Muscle layer of colon (tissue), 2 donors: ENCODE data around the gene EVX1.

Experiments used
- H3K27ac ChIP-seq: one replicate; pipeline ENCODE4 v1.7.0; 2013; ENCODE audit warnings: low read depth, mild to moderate bottlenecking, low read length, moderate library complexity
- H3K27me3 ChIP-seq, 2 donors: one replicate each; pipeline ENCODE4 v1.7.0; 2013; ENCODE audit warnings: low read length in 2 of 2, mild to moderate bottlenecking in 2 of 2; ENCODE audit not compliant: insufficient read depth in 2 of 2, control insufficient read depth in 1 of 2
- H3K36me3 ChIP-seq: one replicate; pipeline ENCODE4 v1.7.0; 2013; ENCODE audit warnings: mild to moderate bottlenecking, low read length; ENCODE audit not compliant: insufficient read depth
- H3K4me1 ChIP-seq: one replicate; pipeline ENCODE4 v1.7.0; 2013; ENCODE audit warnings: mild to moderate bottlenecking, low read length; ENCODE audit not compliant: insufficient read depth
- H3K4me3 ChIP-seq, 2 donors: one replicate each; pipeline ENCODE4 v1.7.0; 2013; ENCODE audit warnings: low read length in 2 of 2, low read depth in 1 of 2, mild to moderate bottlenecking in 1 of 2, moderate library complexity in 1 of 2
- H3K9ac ChIP-seq: one replicate; pipeline ENCODE4 v1.7.0; 2013; ENCODE audit warnings: low read length
- H3K9me3 ChIP-seq: one replicate; pipeline ENCODE4 v1.7.0; 2013; ENCODE audit warnings: mild to moderate bottlenecking, low read length
- donor health status: abdominal sarcoma.
- donor health status: Adenocarcinoma of cecum.

EVX1 gene

DNA sequence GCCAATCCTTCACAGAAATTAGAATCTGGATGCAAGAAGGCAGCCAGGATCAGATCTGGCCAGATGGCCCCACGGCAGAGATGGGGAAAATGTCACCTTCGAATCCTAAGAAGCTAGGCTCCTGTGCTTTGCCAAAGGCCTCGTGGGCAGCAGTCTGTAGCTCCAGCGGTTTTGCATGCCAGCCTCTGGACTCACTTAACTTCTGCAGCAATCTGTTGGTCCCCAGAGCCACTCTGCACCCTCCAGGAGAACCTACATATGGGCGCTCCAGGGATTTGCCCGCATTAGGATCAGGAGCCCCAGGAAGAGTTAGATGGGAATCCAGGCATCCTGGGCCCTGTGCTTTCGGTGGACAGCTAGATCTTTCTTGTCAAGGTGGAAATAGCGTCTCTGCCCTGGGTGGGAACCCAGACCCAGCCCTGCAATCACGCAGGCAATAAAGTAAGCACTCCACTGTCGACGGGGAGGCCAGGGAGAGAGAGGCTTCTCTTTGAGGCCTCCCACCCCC, 32.6 kb upstream of the EVX1 start:
- Histone ChIP-seq H3K4me3 (no peak overlapping the region), H3K9me3 (no peaks in the 10 kb centered on the region), H3K27ac (no peak overlapping the region), H3K9ac (no peak overlapping the region), H3K4me1 (peaks cover 27% of the 10 kb centered on the region), H3K27me3 (peaks cover 76 to 96% of the 10 kb centered on the region in 2 donors), H3K36me3 (no peaks in the 10 kb centered on the region)

DNA sequence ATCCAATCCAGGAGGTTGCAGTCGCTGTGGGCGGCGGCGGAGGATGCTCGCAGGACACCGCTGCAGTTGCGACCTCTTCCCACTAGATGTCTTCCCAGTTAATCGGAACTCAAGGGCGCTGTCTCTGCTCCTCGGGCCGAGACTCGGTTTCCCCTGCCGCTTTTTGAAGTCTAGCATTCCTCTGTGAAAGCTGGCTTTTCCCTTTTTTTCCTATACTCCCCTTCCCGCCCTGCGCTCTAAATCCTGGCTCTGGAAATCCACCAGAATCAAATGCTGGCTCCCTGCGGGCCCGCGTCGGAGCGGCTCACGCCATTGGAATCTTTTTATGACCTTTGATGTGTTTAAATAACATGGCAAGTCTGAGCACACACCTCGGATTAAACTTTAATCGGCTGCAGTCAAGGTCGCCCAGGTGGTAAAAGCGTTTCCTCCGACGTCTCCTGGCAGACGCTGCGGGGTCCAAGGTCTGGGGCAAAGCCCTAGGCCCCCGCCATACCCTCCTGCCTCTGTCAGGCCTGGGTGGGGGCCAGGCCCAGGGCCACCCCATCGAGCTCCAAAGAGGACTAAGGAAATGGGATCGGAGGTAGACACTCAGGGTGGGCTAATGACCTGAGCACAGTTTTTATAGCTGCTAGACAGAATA, 32.0 kb upstream of the EVX1 start:
- Histone ChIP-seq H3K9me3 (no peaks in the 10 kb centered on the region), H3K4me3 (peak overlapping the region in 1 of 2 donors; percentile 61), H3K36me3 (no peaks in the 10 kb centered on the region), H3K4me1 (peaks cover 22% of the 10 kb centered on the region), H3K27me3 (peaks cover 70 to 90% of the 10 kb centered on the region in 2 donors), H3K9ac (no peak overlapping the region), H3K27ac (no peak overlapping the region)

DNA sequence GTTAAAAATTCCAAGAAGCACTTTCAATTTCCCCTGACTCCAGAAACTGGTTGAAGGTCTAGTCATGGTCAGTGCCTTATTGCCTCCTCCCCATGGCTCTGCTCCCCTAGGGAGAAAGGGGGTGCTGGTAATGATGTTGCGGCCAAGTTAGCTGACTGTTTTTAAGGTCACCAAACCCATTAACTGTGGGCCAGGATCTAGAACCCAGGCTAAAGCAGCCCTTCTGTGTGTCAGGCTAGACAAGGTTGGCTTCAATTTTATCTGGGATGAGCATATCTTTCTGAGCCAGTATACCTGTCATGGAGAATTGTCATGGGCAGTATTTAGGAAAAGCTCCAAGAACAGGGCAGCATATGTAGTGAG, 31.5 kb upstream of the EVX1 start:
- H3K4me3 ChIP-seq, result peak overlapping the region in 1 of 2 donors; percentile 61
- H3K9ac ChIP-seq, result no peak overlapping the region
- peaks cover 17% of the 10 kb centered on the region for H3K4me1 ChIP-seq
- no peak overlapping the region for H3K27ac ChIP-seq
- H3K9me3 ChIP-seq, result no peaks in the 10 kb centered on the region
- peaks cover 65 to 85% of the 10 kb centered on the region in 2 donors for H3K27me3 ChIP-seq
- no peaks in the 10 kb centered on the region for H3K36me3 ChIP-seq

DNA sequence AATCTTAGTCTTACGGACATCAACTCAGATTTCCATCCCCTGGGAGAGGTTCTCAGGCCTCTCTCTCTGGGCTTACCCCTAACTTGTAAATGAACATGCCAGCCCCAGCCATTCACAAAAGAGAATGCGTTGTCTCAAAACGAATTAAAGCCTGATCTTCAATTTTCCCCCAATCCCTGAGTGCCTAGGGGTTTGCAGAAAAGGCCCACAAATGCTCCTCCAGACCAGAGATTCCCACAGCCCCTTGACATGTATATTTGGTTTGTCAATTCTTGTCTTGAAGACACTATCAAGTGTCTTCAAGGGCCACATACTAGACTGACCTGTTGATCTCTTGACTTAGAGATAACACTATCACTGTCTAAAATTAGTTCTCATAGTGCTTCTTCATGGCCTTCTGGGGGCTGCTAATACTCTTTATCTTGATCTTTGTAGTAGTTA, 30.8 kb upstream of the EVX1 start:
- Histone ChIP-seq H3K9ac (no peak overlapping the region), H3K27me3 (peaks cover 58 to 78% of the 10 kb centered on the region in 2 donors)

DNA sequence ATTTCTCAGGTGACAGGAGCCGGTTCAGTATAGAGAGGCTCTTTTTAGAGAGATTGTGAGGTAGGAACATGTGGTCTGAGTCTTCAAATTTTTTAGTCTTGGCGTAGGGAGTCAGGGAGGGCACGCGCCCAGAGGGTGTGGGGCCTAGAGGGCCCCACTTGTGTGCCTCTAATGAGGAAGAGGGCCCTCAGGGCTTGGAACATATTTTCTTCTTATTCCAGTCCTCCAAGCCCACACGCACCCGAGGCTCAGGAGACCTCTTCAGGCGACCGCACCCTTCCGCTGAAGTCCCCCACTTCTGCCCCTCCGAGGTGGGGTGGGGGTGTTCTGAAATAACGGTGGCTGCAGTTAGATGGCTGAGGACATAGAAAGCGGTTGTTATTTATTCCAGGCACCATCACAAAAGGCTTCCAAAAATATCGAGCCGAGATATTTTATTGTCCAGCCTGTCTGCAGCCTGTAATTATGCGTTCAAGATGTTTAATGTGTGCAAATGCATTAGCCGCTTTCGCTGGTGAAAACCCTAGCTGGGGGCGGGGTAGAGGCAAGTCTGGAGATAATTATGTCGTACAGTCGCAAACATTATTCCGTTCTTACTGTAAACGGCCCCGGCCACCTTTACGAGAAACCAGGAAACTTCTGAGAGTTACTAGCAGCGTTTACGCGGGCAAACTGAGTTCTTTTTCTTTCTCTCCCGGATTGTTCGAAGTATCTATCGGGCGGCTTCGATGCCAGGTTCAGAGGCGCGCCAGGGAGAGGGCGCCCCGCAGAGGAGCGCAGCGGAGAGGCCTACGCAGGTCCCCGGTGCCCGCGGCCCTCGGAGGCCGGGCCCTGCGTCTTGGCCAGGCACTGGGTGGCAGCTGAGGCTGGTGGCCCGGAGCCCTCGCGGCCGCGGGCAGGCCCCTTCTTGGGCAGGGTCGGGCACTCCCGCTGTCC, 29.8 kb upstream of the EVX1 start:
- H3K27me3 ChIP-seq, result peaks cover 50 to 72% of the 10 kb centered on the region in 2 donors
- peaks cover 16% of the 10 kb centered on the region for H3K4me1 ChIP-seq
- no peaks in the 10 kb centered on the region for H3K9me3 ChIP-seq
- no peak overlapping the region for H3K27ac ChIP-seq
- no peak overlapping the region for H3K9ac ChIP-seq
- no peaks in the 10 kb centered on the region for H3K36me3 ChIP-seq
- peak overlapping the region in 1 of 2 donors; percentile 8 for H3K4me3 ChIP-seq

More for the DNA sequence above, 30.8 kb upstream of the EVX1 start:
- Histone ChIP-seq H3K36me3 (no peaks in the 10 kb centered on the region), H3K4me3 (no peak overlapping the region), H3K9me3 (no peaks in the 10 kb centered on the region), H3K27ac (no peak overlapping the region), H3K4me1 (peaks cover 16% of the 10 kb centered on the region)

DNA sequence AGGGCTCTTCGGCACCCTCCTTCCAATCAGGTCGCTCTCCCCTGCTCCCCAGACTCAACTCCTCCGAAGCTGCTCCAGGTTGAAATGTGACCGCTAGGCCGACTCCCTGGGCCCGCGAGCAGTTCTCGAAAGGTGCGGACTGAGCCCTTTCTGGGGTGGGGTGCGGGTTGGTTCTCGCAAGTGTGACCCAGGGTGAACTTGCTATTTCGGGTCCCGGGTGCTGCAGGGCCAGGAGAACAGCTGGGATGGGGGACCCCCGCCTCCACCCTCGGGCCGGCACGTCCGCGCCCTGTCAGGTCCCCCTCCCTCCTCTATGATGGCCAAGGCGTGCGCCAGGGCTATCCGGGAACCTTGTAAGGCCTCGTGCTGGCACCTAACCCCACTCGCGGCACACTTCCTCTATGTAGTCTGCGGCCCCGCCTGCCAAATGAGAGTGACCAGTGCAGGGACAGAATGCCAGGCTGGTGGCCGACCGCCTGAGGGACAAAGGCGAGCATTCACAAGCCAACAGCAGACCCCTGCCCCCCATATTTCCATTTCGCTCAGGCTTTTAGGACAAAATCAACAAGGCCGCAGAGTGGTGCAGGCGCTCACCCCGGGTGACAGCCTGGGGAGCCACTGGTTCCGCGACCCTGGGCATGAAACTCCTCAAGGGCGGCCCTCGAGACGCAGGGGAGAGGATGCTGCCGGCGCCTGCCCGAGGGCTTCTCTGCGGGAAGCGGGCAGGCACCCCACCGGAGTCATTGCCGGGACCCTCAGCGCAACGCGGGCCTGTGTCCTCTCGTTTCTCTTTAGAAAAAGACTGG, 29.0 kb upstream of the EVX1 start:
- Histone ChIP-seq H3K27ac (no peak overlapping the region), H3K9ac (no peak overlapping the region), H3K36me3 (no peaks in the 10 kb centered on the region), H3K4me3 (no peak overlapping the region), H3K9me3 (no peaks in the 10 kb centered on the region), H3K4me1 (peaks cover 16% of the 10 kb centered on the region), H3K27me3 (peaks cover 44 to 64% of the 10 kb centered on the region in 2 donors)

DNA sequence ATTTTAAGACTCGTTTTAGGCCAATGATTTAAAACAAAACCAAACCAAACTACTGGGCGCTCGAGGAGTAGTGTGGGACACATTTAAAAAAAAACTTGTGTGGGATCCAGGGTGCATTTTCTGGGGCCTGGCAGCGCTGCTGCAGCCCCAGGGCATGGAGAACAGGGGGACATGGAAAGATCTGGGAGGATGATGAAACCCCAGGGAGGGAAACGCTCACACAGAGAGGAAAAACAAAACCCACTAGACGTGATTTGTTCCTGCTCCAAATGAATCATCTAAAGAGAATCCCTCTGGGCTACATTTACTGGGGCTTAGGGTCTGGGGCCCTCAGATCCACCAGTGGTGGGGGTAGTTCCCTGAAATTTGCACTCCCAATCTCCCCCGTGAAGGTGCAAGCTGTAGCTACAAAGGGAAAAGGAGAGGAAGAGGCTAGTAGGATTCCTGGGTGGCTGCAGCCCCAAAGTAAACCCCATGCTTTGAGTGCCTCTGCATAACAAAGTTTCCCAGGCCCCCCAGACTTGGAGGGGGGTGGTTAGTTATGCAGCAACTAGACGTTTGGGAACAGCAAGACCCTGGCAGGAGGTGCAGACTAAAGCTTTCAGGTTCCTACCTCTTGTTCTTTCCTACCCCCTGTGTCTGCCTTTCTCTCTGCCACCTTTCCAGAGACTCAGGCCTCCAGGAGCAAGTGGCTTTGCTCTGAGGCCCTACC, 28.2 kb upstream of the EVX1 start:
- Histone ChIP-seq H3K9me3 (no peaks in the 10 kb centered on the region), H3K4me1 (peaks cover 16% of the 10 kb centered on the region), H3K9ac (no peak overlapping the region), H3K4me3 (no peak overlapping the region), H3K27ac (no peak overlapping the region), H3K36me3 (no peaks in the 10 kb centered on the region), H3K27me3 (peaks cover 44 to 62% of the 10 kb centered on the region in 2 donors)

DNA sequence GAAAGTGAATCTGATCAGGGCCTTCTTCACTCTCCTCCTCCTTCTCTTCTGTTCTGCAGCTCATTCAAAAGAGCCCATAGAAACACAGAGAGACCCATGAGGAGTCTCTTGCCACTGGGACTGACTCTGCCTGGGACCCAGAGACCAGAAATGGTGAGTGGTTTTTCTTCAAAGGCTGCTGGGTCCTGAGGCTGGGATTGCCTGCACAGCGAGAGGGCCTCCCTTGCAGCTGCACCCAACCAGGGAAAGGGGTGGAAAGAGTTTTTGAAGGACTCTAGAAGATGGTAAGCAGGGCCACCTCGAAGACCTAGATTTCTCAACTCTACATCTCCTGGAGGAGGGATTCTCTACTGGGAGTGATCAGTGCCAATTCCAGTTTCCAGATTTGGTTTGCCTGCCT, 27.2 kb upstream of the EVX1 start:
- Histone ChIP-seq H3K9me3 (no peaks in the 10 kb centered on the region), H3K27ac (no peak overlapping the region), H3K4me3 (no peak overlapping the region), H3K4me1 (peaks cover 16% of the 10 kb centered on the region), H3K27me3 (peaks cover 38 to 63% of the 10 kb centered on the region in 2 donors), H3K9ac (no peak overlapping the region), H3K36me3 (no peaks in the 10 kb centered on the region)

DNA sequence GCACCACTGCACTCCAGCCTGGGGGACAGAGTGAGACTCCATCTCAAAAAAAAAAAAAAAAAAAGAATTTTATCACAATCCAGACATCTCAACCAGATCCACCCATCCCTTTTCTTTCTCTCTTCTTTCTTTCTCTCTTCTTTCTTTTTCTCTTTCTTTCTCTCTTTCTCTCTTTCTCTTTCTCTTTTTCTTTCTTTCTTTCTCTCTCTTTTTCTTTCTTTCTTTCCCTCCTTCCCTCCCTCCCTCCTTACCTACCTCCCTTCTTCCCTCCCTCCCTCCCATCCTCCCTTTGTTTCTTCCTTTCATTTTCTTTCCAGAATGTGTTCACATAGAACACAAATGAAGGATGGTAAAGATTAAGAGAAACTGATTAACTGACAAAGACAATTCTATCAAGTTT, 24.7 kb upstream of the EVX1 start:
- Histone ChIP-seq H3K4me1 (peaks cover 5% of the 10 kb centered on the region), H3K27me3 (peaks cover 33 to 65% of the 10 kb centered on the region in 2 donors), H3K9ac (no peak overlapping the region), H3K27ac (no peak overlapping the region), H3K4me3 (no peak overlapping the region), H3K36me3 (no peaks in the 10 kb centered on the region), H3K9me3 (no peaks in the 10 kb centered on the region)

DNA sequence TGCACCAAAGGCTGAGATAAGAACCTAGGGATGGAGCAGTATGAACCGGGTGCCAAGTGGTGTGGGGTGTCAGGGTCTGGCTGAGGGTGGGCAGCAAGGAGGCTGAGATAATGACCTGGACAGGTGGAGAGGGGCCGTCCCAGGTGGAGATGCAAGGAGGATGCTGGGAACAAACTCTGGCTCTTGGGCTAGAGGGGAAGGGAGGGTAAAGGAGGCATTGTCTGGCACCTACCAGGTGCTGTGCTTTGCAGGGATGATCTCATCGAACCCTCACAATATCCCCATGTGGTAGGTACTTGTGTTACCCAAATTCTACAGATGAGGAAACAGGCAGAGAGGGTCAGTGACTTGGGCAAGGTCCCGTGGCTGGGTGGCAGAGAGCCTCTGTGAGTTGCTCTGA, 22.8 kb upstream of the EVX1 start:
- no peak overlapping the region for H3K27ac ChIP-seq
- H3K4me1 ChIP-seq, result no peaks in the 10 kb centered on the region
- H3K9ac ChIP-seq, result no peak overlapping the region
- no peaks in the 10 kb centered on the region for H3K9me3 ChIP-seq
- H3K27me3 ChIP-seq, result peaks cover 34 to 65% of the 10 kb centered on the region in 2 donors
- H3K4me3 ChIP-seq, result no peak overlapping the region
- no peaks in the 10 kb centered on the region for H3K36me3 ChIP-seq
